Measurements from ENCODE around the gene APBB2.
A peak's percentile ranks its signal among the peaks of the same experiment; 100 is the strongest.
"Not testable (repeated sequence)": the region's sequence is repeated elsewhere in the genome, so short reads cannot be mapped to it uniquely, and the experiment has no call there.

APBB2 gene

GRCh38 chr4:40908297-40908696, 306.0 kb downstream of the APBB2 start:
- TF ChIP-seq CTCF (conservative IDR thresholded peaks at IDR 0.05): no peak

GRCh38 chr4:40905414-40905813, 308.9 kb downstream of the APBB2 start:
- H3K27ac ChIP-seq: no peak overlapping the region
- no peak for TF ChIP-seq CTCF (conservative IDR thresholded peaks at IDR 0.05)

More at GRCh38 chr4:40908297-40908696, 306.0 kb downstream of the APBB2 start:
- H3K27ac ChIP-seq: peak overlapping the region; percentile 83

- H3K27ac ChIP-seq: not testable (repeated sequence)
These were observed 313.8 kb downstream of the APBB2 start for GRCh38 chr4:40900531-40900930.

GRCh38 chr4:40897557-40898203, 316.7 kb downstream of the APBB2 start:
- TF ChIP-seq CTCF (conservative IDR thresholded peaks at IDR 0.05): peak; percentile 95
- H3K27ac ChIP-seq: peak overlapping the region; percentile 27; the same call in 1 of the 2 replicates

DNA sequence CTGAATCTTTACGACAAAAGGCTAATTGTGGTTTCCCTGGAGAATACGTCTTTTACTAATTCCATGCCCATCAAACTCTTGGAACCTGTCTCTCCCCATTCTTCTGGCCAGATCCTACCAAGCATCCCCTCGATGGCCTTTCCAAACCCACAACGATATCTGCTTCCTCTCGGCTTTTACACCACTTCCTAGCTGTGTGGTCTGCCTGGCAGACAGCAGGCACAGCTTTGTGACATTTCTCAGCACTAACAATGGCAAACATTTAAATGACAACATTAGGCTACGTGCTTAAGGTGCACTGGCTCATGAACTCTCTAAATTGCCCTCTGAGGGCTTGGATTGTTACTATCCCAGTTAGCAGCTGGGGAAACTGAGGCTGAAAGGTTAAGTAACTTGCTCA, 323.6 kb downstream of the APBB2 start:
- H3K27ac ChIP-seq: no peak overlapping the region
- no peak for TF ChIP-seq CTCF (conservative IDR thresholded peaks at IDR 0.05)

GRCh38 chr4:40890199-40890598, 324.1 kb downstream of the APBB2 start:
- no peak overlapping the region for H3K27ac ChIP-seq
- no peak for TF ChIP-seq CTCF (conservative IDR thresholded peaks at IDR 0.05)

DNA sequence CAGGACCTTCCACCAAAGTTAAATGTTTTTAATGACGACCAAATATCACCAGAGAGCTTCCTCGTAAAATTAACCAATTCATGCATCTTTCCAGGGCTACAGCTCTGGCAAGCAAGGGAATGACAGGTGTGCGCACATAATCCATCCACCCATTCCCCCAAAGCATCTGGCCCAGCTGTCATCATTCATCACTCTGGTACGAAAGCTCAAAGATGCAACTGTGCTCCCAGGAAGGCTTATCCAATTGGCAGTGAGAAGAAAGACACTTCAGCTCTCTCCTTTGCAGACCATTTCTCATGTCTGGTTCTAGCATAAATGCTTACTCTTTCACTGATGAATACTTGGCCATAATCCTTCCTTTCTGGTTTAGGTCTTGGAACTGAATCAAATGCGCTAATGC, 325.4 kb downstream of the APBB2 start:
- no peak overlapping the region for H3K27ac ChIP-seq
- no peak for TF ChIP-seq CTCF (conservative IDR thresholded peaks at IDR 0.05)

- TF ChIP-seq CTCF (conservative IDR thresholded peaks at IDR 0.05): no peak
- no peak overlapping the region for H3K27ac ChIP-seq
These were observed 326.6 kb downstream of the APBB2 start for GRCh38 chr4:40887764-40888131.

Measured in VCaP (cell line).